Fibroblast of skin of scalp (primary cell): ENCODE measurements around the gene BPIFB3.
A peak's percentile ranks its signal among the peaks of the same experiment; 100 is the strongest.
"Not testable (repeated sequence)": the region's sequence is repeated elsewhere in the genome, so short reads cannot be mapped to it uniquely, and the experiment has no call there.

Source experiments
- DNase-seq: peaks from one replicate; pipeline ENCODE4 v3.0.0-alpha.2; 2013

The BPIFB3 gene

DNA sequence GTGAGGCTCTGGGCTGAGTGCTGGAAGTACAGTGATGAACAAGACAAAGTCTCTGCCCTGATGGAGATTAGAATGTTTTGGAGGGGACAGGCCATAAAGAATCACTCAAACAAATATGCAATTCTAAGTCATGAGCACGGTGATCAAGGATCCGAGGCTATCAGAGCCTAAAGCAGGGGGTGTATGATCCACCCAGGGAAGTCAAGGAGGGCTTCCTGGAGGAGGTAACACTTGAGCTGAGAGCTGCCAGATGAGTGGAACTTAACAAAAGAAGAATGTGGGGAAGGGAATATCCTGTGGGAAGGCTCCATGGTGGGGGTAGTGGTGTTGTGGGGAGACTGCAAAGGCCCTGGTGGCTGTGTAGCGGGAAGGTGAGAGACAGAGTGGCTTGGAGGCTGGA lies 38.0 kb downstream of the BPIFB3 start:
- no peak for DNase-seq

DNA sequence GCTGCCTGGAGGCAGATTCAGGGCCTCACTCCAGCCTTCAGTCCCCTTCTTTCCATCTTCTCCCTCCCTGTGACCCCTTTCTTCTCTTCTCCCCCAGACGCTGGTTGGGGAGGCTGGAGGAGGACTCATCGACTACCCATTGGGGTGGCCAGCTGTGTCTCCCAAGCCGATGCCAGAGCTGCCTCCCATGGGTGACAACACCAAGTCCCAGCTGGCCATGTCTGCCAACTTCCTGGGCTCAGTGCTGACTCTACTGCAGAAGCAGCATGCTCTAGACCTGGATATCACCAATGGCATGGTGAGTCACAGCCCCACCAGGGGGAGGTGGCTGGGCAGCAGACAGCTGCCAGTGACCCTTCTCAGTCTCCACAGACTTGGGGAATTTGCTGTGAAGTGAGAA lies 38.7 kb downstream of the BPIFB3 start:
- DNase-seq, result no peak

DNA sequence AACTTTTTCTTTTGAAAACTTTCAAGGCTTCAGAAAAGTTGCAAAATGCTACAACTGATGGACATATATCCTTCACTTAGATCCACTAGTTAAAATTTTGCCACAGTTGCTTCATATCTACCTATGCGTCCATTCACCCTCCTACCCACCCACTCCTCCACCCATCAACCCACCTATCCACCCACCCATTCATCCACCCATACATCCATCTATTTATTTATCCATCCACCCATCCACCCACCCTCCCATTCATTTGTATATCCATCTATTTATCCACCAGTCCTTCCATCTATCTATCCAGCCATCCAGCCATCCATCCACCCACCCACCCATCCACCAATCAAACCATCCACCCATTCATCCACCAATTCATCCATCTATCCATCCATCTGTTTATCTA lies 39.4 kb downstream of the BPIFB3 start:
- DNase-seq, result no peak

DNA sequence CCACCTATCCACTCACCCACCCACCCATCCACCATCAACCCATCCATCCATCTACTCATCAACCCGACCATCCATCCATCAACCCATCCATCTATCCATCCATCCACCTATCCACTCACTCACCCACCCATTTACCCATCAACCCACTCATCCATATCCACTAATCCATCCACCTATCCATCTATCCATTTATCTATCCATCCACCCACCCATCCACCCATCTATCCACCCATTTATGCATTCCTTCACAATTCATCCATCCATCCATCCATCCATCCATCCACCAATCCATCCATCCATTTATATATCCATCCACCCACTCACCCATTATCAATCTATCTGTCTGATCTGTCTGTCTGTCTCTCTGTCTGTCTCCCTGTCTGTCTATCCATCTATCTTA lies 39.9 kb downstream of the BPIFB3 start:
- DNase-seq, result no peak

DNA sequence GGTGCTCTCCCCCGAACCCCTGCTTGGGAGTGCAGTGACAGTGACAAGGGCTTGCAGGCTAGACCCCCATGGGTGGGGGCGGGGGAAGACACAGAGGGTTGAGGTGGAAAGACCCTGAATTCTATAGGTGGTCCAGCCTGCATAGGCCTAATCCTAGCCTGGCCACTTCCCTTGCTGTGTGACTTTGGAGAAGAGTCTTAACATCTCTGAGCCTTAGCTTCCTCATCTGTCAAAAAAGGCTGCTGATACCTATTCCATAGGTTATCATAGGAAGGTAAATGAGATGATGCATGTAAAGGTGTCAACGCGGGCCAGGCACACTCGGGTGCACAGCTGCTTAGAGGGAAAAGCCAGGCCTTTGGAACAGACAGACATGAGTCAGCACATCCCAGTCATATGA lies 41.5 kb downstream of the BPIFB3 start:
- DNase-seq, result no peak

DNA sequence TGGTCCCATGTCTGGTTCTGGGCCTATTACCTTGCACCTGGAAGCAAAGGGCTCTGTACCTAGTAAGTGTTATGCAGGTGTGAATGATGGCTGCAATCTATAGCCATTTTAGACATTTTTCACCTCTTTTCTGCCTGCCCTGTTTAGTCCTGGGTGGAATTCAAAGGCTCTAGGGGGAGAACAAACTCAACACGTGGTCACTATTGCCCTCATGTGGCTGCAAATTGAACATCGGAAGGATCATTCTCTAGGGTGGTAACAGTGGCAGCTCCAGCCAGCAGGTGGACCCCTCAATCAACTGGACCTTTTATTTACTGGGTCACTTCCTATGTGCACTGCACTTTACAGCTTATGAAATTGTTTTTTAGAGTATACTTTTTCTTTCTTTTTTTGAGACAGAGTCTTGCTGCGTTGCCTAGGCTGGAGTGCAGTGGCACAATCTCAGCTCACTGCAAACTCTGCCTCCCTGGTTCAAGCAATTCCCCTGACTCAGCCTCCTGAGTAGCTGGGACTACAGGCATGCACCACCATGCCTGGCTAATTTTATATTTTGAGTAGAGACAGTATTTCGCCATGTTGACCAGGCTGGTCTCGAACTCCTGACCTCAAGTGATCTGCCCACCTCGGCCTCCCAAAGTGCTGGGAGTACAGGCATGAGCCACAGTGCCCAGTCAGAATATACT lies 42.3 kb downstream of the BPIFB3 start:
- peak; percentile 47 for DNase-seq

DNA sequence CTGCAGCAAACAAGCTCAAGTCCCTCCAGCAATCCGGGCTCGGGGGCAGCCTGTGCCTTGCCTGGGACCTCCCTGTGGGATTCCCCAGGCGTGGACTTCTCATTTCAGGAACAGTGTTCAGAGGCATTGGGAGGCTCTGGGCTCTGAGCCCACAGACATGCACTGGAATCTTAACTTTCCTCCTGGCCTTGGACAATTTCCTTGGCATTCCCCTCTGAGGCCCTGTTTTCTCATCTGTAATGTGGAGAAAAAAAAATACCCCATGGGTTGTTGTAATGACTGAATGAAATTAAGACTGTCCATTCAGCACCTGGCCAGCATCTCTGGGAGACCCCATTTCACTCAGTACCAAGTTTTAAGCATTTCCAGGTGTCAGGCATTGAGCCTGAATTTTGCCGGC lies 43.3 kb downstream of the BPIFB3 start:
- DNase-seq, result no peak

DNA sequence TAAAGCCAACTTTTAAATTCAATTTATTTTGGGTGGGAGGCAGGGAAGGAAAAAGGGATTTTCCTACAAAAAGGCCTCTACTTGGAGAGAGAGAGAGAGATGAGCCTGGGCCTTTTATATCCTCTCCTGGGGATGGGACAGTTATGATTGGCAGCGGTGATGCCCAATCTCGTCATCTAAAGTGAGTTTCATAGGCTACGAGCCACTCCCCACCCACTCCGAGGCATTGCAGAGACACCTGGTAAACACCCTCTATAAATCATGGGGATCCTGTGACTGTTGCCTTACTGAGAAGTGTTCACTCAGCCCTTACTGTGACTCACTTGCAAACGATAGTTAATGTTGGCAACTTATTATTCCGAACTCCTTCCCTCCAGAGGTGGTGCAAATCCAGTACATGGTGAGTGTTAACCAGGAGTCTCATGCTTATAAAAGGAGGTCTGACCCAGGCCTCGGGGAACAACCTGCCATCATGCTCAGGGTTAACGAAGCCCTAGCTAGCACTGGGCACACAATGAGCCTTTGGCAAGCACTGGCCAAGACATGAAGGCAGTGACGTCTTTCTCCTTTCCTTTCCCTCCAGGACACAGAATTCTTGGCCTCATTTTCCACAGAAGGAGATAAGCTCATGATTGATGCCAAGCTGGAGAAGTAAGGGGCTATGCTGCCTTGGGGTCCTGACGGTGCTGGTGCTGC lies 46.3 kb downstream of the BPIFB3 start:
- DNase-seq, result no peak

DNA sequence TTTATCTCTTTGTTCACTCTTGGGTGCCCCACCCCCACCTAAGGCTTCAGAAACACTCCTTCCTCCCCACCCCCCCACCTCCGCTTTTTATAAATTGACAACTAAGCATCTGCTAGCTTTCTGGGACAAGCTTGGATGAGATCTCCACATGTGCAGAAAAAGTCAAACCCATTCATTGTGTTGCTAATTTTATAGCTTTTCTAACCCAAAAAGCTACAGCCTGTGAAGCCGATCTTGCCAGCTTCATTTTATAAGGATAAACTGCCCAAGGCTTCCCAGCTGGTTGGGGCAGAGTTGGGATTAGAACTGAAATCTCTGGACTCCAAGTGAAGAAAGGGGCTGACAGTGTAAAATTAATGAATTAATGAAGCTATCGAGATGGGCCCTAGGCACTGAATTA lies 49.9 kb downstream of the BPIFB3 start:
- no peak for DNase-seq

DNA sequence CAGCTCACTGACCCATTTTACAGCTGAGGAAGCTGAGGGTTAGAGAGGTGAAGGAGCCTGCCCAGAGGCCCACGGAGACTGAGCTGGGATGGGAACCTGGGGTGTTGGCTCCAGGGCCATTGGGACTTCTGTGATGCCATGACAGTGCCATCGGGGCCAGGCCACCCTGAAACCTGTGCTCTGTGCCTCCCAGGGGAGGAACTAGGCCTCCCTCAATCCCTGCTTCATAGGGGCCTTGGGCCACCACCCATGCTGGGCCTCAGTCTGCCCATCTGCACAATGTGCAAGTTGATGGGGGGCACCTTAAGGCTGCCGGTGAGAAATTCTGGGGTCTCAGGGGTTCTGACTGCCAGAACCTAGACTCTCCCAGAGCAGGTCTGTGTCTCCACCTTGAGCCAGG lies 50.6 kb downstream of the BPIFB3 start:
- DNase-seq, result no peak

DNA sequence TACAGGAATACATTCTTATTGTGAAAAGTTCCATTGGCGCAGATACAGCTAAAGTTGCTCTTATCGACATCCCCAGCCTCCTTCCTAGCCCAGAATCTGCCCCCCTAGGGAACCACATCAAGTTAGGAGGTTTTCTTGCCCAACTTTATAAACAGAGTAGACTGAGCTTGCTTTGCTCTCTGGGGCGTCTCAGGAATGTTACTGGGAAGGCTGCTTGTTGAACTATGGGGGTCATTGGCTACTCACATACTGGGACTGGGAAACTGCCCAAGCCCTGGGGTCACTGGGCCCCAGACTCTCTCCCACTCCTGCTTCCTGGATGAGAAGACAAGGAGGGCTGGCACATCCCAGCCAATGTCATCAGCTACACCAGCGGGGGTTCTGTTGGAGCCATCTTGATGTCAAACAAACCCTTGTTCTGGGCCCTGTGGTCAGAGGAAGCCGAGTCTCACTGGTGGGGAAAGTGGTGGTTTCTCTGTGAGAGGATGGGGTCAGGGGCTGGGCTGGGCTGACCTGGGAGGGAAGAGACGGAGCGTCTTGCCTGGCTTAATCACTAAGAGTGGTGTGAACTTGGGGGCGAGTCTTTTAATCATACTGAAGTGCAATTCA lies 51.7 kb downstream of the BPIFB3 start:
- DNase-seq, result no peak

DNA sequence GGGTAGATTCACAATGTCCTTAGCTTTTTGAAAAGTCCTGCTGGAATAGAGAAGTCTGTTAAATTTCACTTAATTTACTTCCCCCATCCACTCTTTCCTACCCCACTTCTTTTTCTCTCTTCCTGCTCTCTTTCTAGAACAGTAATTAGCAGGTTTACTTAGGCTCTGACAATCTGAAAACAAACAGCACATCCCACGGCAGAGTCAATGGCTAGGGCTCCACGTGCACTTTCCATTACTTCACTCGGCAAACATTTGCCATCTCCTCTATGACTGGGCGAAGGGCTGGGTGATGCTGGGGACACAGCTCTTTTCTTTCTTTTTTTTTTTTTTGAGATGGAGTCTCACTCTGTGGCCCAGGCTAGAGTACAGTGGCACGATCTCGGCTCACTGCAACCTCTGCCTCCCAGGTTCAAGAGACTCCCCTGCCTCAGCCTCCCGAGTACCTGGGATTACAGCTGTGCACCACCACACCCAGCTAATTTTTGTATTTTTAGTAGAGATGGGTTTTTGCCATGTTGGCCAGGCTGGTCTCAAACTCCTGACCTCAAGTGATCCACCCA lies 52.4 kb downstream of the BPIFB3 start:
- DNase-seq, result not testable (repeated sequence)

DNA sequence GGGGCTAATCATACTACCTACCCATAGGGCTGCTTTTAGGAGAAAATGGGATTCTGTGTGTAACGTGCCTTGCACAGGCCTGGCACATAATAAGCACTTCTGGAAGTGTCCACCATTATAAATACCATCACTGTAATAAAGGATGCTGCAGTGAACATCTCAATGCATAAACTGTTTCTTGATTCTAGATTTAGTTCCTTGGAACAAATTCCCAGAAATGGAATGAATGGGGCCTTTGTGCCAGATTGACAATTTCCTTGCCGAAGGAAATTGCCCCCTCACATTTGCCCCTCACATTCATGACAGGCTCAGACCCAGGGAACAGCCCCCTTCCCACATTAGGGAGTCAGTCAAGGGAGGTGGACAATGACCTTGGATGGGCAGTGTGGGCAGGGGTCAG lies 55.0 kb downstream of the BPIFB3 start:
- DNase-seq, result no peak

DNA sequence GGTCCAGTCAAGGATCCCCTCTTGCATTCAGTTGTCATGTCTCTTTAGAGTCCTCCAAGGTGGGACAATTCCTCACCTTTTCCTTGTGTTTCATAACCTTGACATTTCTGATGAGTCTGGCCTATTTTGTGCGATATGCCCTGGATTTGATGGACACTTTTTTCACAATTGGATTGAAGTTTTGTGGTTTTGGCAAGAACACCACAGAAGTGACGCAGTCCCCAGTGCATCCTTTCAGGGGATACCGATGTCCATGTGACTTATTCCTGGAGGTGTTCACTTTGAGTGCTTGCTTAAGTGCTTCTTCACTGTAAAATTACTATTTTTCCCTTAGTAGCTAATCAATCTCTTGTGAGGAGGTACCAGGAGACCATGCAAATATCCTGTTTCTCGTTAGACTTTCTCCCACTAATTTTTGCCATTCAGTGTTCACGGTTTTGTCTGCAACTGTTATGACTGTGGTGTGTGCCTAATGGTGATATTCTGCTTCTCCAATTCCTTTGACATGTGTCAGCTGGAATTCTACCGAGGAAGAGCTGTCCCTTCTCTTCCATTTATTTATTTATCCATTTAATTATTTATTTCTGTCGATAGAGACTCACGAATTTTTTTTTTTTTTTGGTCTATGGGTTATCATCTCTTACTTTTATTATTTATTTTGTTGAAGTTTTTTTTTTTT lies 56.6 kb downstream of the BPIFB3 start:
- no peak for DNase-seq

DNA sequence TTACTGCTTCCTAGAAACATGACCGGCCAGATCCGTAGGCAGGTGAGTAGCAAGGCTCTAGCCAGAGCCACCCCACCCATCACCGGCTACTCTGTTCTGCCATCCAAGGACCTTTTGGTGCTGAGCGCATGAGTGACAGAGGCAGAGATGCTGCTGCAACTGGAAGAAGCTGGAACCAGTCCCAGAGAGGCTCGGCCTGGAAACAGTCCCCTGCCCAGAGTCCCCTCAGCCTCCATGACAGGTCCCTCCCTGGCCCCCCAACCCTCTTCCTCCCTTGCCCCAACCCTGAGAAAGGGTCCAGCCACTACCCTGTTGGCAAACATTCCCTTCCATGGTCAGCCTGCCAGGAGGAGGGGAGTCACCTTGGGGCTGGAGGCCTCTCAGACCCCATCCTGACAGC lies 57.6 kb downstream of the BPIFB3 start:
- DNase-seq, result no peak

DNA sequence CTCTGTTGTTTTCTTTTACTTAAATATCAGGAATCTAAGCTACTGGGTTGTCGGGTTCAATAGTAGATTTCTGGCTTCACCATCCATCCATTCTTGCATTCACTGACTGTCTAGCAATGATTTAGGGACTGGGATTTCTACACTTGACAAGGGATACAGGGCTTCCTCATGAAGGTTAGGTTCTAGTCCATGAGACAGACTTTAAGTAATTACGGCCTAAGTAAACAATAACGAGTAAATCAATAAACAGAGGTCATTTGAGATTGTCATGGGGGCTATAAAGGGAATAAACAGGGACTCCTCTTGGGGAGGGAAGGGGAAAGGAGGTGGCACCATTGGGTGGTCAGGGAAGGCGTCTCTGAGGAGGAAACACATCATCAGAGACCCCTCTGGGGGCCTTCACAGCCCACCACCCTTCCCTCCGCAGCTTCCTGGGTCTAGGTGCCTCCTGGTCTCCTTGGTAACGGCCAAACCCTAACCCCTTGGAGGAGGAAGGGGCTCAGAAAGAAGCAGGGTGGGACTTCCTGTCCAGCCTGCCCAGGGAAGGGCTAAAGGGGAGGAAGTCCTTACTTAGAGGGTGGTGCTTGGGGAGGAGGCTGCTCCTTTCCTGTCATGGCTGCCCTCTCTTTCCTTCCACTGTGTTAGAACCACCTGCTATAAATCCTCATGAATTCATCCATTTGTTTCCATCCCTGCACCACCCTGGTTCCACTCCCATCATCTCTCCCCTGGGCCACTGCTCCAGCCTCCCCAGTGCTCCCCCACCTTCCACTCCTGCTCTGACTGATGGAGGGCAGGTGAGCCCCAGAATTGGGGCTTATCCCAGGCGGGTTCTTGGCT lies 59.1 kb downstream of the BPIFB3 start:
- DNase-seq, result no peak

DNA sequence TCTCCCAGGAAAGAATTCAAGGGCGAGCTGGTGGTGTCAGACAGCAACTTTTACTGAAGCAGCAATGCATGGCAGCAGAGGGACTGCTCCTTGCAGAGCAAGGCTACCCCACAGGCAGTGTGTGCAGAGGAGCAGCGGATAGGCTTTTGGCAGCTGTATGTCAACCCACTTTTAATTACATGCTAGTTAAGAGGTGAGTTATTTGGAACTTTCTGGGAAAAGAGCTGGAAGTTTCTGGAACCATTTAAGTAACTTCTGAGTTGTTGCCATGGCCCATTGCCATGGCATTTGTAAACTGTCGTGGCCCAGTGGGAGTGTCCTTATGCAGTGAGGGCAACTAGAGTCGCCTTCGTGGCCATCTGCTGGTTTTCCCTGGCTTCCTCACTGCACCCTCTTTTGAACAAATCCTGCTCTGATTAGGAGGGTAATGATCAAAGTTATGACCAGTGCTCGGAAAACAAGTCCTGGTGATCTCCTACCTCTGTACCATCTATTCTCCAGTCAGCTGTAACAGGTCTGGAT lies 59.7 kb downstream of the BPIFB3 start:
- DNase-seq, result no peak

DNA sequence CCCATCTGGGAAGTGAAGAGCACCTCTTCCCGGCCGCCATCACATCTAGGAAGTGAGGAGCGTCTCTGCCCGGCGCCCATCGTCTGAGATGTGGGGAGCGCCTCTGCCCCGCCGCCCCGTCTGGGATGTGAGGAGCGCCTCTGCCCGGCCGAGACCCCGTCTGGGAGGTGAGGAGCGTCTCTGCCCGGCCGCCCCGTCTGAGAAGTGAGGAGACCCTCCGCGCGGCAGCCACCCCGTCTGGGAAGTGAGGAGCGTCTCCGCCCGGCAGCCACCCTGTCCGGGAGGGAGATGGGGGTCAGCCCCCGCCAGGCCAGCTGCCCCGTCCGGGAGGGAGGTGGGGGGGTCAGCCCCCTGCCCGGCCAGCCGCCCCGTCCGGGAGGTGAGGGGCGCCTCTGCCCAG lies 61.8 kb downstream of the BPIFB3 start:
- not testable (repeated sequence) for DNase-seq

DNA sequence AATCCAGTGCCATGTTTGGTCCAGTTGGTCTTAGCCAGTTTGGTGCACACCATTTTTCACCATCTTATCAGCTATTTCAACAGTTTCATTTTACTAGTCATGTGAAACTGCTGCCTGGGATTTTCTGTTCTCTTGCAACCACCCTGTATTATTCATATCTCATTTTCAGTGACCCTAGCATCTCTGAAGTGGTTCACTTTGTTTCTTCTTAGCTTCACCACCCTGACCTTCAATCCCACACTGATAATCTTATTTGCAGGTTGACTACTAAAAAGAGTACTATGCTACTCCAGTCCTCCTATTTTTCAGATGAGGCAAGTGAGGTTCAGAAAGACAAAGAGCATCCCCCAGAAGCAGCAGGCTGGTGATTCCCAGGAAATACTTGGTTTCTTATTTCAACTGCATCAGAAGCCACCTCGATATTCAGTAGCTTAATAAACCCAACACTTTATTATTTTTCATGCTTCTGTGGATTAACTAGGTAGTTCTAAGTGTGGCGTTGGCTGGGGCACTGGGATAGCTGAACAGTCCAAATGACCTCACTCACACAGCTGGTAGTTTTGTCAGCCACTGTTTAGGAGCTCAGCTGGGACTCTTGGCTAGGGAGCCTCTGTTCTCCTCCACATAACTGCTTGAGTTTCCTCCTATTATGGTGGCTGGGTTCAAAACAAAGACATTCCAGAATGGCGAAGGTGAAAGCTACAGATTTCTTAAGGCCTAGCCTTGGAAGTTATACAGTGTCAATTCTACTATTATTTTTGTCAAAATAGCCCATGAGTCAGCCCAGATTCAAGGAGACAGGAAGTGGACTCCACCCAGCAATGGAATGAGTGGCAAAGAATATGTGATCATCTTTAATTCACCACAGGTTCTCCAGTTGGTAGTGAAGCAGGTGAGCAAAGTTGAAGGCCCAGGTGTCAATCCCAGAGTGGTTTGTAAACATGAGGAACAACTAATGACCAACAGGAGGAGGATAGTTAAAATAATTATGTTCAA lies 66.3 kb downstream of the BPIFB3 start:
- no peak for DNase-seq

DNA sequence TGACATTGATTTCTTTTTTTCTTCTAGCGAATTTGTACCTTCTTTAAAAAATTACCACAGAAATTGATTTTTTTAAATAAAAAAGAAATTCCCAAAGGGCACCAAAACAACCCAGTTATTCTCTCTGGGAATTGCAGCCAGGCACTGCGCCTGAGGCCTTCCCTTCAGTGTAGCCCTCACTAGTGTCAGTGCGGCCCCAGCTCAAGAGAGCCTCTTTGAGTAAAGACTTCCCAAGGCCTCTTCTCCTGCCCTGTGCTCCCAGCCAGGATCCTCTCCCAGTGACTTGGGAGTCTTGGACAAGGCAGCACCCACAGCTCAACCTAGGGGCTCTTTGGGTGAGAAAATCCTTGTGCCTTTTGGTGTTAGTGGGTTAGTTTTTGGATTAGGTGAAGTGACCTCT lies 67.2 kb downstream of the BPIFB3 start:
- no peak for DNase-seq

DNA sequence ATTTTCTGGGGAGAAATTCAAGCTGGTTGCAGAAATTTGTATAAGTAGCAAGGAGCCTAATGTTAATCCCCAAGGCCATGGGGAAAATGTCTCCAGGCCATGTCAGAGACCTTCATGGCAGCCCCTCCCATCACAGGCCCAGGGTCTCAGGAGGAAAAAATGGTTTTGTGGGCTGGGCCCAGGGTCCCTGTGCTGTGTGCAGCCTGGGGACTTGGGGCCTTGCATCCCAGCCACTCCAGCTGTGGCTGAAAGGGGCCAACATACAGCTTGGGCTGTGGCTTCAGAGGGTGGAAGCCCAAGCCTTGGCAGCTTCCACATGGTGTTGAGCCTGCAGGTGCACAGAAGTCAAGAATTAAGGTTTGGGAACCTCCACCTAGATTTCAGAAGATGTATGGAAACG lies 68.6 kb downstream of the BPIFB3 start:
- DNase-seq, result not testable (repeated sequence)
